ENCODE results near the gene TMEM176B.
"Not testable (repeated sequence)": the region's sequence is repeated elsewhere in the genome, so short reads cannot be mapped to it uniquely, and the experiment has no call there.

The TMEM176B gene

DNA sequence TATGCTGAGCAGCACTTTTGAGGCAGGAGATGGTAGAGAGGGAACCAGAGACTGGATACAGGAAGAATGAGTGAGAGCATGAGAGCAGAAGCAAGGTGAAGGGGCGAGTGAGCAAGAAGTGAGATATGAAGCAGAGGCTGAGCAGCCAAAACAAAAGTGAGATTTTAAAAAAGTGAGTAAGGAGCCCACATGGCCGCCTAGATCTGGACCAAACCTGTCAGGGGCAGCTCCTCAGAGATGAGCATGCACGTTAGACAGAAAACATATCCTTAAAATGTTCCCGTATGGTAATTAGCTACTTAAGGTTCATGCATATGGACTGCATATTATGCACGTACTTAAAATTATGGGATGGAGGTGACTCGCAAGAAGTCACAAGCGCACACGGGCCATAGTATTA is 22.9 kb upstream of the TMEM176B start:
- no peak for DNase-seq (ENCODE audit: low read depth)

DNA sequence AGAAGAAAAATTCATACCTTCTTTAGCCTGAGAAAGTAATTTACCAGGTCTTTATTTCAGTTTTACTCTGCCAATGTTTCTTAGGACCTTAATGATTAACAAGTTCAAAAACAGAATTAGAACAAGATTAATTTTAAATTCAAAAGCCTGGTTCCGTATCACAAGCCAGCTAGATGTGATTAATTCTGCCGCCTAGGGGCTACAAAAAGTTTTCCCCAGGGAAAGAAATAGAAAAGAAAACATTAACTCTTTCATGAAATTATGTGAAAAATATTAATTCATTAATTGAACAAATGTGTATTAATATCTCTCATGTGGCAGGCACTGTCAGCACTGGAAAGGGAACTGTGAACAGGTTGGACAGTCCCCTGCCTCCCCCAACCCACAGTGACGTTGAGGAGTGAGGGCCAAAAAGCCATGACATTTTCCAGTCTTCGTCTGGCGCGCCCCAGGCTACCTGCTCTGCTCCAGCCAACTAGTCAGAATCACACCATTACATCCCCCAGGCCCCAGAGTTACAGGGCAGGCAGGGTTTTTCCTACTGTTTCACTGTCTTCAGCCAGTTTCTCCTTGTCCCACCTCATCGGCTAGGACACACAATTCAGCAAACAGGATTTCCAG is 20.5 kb upstream of the TMEM176B start:
- no peak for DNase-seq (ENCODE audit: low read depth)

DNA sequence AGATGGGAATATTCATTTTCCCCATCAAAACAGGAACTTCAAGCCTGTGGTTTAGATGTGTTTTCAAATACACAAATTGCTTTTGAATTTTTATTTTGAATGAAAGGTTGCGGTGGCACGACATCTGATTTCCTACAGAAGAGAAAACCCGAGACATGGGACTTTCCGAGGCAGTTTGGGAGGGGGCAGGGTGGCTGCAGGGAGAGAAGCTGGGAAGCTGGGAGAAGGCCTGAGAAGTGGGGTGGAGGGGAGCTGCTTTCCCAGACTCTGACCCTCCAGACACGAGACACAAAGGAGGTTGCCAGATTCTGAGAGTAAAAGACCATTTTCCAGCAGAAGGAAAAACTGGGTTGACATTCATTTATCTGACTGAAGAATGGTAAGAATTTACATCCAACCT is 20.0 kb upstream of the TMEM176B start:
- DNase-seq (ENCODE audit: low read depth): no peak

DNA sequence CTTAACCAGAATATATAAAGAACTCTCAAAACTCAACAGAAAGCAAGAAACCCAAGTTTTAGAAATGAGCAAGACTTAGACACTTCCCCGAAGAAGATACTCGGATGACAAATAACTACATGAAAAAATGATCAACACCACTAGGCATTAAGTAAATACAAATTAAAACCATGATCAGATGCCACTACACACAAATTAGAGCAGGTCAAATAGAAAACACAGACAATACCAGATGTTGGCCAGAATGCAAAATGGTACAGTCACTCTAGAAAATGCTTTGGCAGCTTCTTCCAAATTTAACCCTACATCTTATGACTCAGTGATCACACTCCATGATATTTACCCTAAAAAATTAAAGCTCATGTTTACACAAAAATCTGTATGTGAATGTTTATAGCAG is 18.8 kb upstream of the TMEM176B start:
- DNase-seq (ENCODE audit: low read depth): no peak

- DNase-seq (ENCODE audit: low read depth): no peak
Measured at GRCh38 chr7:150814328-150815001, 14.3 kb upstream of the TMEM176B start.

GRCh38 chr7:150807616-150808438 is 7.7 kb upstream of the TMEM176B start:
- not testable (repeated sequence) for DNase-seq (ENCODE audit: low read depth)

GRCh38 chr7:150806863-150807262 is 6.7 kb upstream of the TMEM176B start:
- DNase-seq (ENCODE audit: low read depth): no peak

DNA sequence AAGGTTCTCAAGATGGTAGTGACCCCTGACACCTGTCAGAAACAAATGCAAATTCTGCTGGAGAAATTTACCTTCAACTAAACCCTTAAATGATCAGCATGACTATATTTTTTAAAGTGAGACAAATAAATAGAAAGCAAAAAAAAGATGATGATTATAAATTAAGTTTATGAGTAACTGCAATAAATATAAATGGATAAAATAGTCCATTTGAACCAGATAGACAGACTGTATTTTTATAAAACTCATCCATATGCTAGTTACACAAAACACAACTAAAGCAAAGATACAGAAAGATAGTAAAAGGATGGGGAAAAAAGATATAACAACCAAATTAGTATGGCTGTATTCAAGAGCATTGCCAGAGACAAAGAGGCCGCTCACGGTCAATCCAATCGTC is 6.3 kb upstream of the TMEM176B start:
- DNase-seq (ENCODE audit: low read depth): no peak

GRCh38 chr7:150805864-150806263 is 5.7 kb upstream of the TMEM176B start:
- no peak for DNase-seq (ENCODE audit: low read depth)

DNA sequence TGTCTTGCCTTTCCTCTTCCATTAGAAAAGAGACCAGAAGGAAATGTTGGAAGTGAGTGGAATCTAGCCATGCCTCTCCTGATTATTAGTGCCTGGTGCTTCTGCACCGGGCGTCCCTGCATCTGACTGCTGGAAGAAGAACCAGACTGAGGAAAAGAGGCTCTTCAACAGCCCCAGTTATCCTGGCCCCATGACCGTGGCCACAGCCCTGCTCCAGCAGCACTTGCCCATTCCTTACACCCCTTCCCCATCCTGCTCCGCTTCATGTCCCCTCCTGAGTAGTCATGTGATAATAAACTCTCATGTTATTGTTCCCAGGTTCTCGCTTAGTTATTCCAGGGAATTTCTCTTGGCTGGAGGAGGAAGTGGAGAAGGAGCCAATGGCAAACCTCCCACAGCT is 4.6 kb upstream of the TMEM176B start:
- DNase-seq (ENCODE audit: low read depth): no peak

GRCh38 chr7:150803161-150803860 is 3.1 kb upstream of the TMEM176B start:
- no peak for DNase-seq (ENCODE audit: low read depth)

DNA sequence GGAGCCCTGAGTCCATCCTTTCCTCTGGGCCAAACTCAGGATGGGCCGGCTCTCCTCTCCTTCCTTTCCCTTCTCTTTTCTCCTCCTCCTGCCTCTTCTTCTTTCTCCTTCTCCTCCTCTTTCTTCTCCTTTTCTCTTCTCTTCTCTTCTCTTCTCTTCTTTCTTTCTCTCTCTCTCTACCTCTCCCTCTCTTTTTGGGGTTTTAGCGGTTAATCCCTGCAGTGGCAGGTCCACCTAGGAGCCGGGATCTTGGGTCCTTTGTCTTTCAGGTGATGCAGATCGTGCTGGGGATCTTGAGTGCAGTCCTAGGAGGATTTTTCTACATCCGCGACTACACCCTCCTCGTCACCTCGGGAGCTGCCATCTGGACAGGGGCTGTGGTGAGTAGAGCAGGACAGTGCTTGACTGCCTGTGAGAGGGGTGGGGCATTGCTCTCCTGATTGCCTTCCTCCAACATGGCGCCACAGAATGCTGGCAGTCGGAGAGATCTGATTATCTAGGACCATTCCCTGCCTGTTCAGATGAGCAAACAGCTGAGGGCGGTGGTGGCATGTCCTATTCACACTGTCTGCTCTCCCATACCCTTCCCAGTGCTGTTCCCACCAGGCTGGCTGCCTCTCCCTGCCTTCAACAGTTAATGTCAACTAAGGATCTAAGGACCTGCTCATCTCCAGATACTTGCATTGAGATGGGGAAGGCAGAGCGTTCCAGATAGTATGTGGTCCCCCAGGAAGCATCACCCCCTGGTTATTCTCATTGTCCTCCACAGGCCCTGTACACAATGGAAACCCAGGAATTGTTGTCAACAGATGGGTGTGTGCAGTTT is 2.0 kb upstream of the TMEM176B start:
- no peak for DNase-seq (ENCODE audit: low read depth)

DNA sequence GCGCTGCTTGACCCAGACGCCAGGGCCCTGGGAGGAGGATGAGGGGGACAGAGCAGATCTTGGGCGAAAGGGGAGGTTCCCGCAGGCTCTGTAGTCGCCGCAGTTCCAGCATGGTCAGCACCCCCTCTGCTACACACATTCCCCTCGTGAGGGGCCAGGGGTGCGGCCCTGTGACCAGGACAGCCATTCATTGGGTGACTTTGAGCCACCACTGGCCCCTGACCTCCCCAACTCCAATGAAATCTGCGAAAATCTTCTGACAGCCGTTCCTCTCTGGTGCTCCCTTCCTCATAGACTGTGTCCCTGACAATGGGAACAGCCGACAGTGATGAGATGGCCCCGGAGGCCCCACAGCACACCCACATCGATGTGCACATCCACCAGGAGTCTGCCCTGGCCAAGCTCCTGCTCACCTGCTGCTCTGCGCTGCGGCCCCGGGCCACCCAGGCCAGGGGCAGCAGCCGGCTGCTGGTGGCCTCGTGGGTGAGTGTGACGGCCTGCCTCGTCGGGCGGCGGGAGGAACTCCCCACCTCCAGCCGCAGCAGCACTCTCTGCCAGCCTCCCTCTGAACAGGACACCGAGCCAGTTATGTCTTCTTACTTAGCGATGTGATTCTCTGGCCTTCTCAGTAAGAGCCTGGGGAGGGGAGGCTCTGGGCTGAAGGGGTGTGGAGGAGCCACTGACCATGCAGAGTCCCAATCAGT is 1.2 kb upstream of the TMEM176B start:
- DNase-seq (ENCODE audit: low read depth): no peak

- DNase-seq (ENCODE audit: low read depth): no peak
Measured at GRCh38 chr7:150800581-150801241, 547 bp upstream of the TMEM176B start, which contains the start of gene TMEM176A. TSS of gene TMEM176A (plus strand) at chr7:150800769. CDS start at chr7:150801551, 782 bp downstream.

- no peak for DNase-seq (ENCODE audit: low read depth)
Measured at GRCh38 chr7:150799156-150799555, 1.0 kb downstream of the TMEM176B start.

DNA sequence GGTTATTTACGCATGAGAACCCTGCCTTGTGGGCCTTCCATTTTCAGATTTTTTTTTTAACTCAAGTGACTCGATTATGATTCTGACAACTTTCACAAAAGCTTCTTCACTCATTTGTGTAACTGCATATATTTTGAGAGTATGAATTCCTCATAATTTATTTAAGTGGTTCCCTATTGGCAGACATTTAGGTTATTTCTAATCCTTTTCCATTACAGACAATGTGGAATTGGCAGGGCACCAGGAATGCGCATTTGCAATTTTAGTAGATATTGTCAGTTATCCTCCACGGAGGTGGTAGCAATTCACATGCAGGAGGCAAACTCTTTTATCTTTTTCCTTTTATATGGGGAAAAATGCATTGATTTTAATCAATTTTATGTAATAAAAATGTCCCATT is 2.5 kb downstream of the TMEM176B start:
- DNase-seq (ENCODE audit: low read depth): no peak

DNA sequence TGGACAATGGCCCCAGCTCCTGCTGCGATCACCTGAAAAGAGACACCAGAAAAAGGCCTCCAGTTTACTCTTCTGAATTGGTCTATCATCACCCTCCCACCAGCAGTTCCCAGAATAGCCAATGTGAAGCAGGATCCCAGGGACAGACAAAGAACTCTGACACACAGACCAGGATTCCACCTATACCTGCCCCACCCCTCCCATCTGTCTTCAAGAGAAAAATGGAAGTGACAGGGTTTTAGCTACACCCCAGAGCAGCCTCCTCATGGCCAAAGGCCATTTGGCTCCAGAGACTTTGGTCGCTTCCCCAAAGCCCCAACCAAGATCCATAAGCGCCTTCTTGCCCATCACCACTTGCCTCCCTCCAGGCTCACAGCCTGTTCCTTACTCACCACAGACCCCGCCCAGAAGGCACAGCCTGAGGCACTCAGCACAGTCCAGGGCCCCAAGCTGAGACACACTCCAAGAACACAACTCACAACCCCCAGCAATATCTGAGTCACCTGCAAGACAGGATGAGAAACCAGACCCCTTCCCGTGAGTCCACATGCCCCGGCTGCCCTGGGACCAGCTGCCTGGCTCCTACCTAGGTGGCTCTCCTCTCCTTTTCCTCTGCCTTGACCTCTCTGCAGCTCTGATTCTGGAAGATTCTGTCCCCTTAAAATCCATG is 6.5 kb downstream of the TMEM176B start:
- DNase-seq (ENCODE audit: low read depth): no peak

DNA sequence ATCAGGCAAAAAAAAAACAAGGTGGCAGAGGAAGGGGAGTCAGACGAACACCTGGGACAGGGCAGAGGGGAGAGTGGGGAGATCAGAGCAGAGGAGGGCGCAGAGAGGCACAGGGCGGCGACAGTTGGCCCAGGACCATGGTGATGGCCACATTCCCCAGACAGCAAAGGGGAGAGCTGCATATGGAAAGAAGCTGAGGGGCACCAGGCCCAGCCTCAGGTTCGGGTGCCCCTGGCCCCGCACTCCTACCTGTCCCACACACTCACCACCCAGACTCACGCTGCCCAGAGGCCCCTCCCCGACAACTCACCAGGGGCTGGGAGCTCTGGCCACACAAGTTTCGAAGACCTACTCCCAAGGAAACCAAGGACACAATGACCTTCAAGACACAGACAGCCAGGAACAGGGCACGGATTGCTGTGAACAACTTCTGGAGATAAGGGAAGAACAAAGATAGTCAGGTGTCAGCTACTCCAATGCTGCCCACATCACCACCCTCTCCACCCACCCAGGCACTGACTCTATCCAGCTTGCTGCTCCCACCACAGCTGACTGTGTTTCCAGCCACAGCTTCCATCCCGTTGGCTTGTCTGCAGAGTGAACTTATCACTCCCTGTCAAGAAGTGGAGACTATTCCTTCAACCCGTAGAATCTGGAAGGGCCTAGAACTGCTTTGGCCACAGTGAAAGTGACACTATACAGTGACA is 8.3 kb downstream of the TMEM176B start:
- no peak for DNase-seq (ENCODE audit: low read depth)

GRCh38 chr7:150791304-150791703 is 8.9 kb downstream of the TMEM176B start:
- no peak for DNase-seq (ENCODE audit: low read depth)
